ENCODE results near the gene CARMIL3.

DNA sequence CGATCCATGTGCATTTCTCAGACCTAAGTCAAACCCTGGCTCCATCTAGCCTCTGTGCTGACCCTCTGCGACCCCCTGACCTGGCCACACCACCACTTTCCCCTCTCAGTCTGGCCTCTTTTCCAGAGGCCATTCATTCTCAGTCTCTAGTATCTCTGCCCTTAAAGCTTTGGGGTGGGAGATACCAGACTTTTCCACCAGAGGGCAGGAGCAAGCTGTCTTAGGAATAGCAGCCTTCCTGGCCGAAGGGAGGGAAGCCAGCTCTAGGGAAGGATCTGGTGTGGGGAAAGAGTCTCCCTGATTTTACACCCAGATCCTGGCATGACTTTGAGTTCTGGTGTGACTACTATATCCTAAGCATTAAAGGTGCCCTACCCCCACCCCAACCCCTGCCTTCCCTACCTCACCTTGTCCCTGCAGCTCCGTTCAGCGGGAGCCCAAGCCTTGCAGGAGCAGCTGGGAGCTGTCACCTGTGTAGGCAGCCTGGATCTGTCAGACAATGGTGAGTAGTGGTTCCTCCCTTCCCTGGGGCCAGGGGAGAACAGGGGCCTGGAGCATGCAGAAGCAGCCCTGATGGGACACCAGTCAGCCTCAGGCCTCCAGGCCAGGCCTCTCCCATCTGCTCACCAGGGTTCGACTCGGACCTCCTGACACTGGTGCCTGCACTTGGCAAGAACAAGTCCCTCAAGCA lies 6.6 kb downstream of the CARMIL3 start:
- TF ChIP-seq, protein P1, sequence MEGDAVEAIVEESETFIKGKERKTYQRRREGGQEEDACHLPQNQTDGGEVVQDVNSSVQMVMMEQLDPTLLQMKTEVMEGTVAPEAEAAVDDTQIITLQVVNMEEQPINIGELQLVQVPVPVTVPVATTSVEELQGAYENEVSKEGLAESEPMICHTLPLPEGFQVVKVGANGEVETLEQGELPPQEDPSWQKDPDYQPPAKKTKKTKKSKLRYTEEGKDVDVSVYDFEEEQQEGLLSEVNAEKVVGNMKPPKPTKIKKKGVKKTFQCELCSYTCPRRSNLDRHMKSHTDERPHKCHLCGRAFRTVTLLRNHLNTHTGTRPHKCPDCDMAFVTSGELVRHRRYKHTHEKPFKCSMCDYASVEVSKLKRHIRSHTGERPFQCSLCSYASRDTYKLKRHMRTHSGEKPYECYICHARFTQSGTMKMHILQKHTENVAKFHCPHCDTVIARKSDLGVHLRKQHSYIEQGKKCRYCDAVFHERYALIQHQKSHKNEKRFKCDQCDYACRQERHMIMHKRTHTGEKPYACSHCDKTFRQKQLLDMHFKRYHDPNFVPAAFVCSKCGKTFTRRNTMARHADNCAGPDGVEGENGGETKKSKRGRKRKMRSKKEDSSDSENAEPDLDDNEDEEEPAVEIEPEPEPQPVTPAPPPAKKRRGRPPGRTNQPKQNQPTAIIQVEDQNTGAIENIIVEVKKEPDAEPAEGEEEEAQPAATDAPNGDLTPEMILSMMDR (conservative IDR thresholded peaks at IDR 0.05; ENCODE audit: low read length): peak; percentile 61
- TF ChIP-seq EZH2phosphoT487 (IDR thresholded peaks at IDR 0.05; ENCODE audit: borderline replicate concordance, low read depth, low read length): no peak

All from OCI-LY7 (cell line).